K562 (cell line): Measurements from ENCODE around the gene GNAL. TPM values are rescaled to one million over a fixed set of nuclear protein-coding genes. Genes with fewer than 3 reads are reported as not detected.

ENCODE experiments used
- ATF7 ChIP-seq: fragments of 450-650 bp; IDR thresholded peaks from 2 replicates; pipeline ENCODE4 v1.7.1; 2014; ENCODE audit warnings: mild to moderate bottlenecking, moderate library complexity
- ETS2 ChIP-seq: IDR thresholded peaks from 2 replicates; pipeline ENCODE4 v1.6.1; 2016; ENCODE audit warnings: borderline replicate concordance, missing genetic modification characterization, mild to moderate bottlenecking, moderate library complexity, missing compliant biosample characterization; ENCODE audit not compliant: poor library complexity, severe bottlenecking
- ETV6 ChIP-seq, 3 experiments: fragments of 150-350 bp in 1 of 3; sonication (generic) in 1 of 3; formaldehyde crosslinking in 1 of 3; IDR thresholded peaks; 2 replicates each; pipeline versions ENCODE4 v1.6.1 to v1.8.0; 2014 to 2022; ENCODE audit warnings: borderline replicate concordance in 2 of 3, low read depth in 2 of 3, antibody characterized with exemption in 1 of 3, low read length in 1 of 3, mild to moderate bottlenecking in 1 of 3, missing genetic modification reagents in 1 of 3
- EZH2 ChIP-seq: IDR thresholded peaks from 2 replicates; pipeline ENCODE4 v1.6.1; 2012; ENCODE audit warnings: low read depth, mild to moderate bottlenecking, inconsistent platforms, low read length, borderline replicate concordance
- MCM7 ChIP-seq, 2 experiments: fragments of 450-650 bp; IDR thresholded peaks; 2 replicates each; pipeline ENCODE4 v1.6.1; 2016 to 2018
- TAL1 ChIP-seq: fragments of 450-650 bp; IDR thresholded peaks from 2 replicates; pipeline ENCODE4 v1.6.1; 2016; ENCODE audit warnings: mild to moderate bottlenecking
- ZBED1 ChIP-seq: IDR thresholded peaks from 2 replicates; pipeline ENCODE4 v1.6.1; 2014
- ZBTB26 ChIP-seq: fragments of 450-650 bp; formaldehyde crosslinking; IDR thresholded peaks from 2 replicates; pipeline ENCODE4 v1.4.0; 2022; ENCODE audit warnings: missing genetic modification characterization
- ZNF311 ChIP-seq: fragments of 250-450 bp; sonication (Bioruptor Pico); IDR thresholded peaks from 2 replicates; pipeline ENCODE4 v1.4.0; 2020; ENCODE audit warnings: mild to moderate bottlenecking, moderate library complexity
- ZNF764 ChIP-seq: fragments of 250-450 bp; sonication (Bioruptor Pico); IDR thresholded peaks from 2 replicates; pipeline ENCODE4 v1.4.0; 2020; ENCODE audit warnings: low read depth, mild to moderate bottlenecking, moderate library complexity
- polyA plus RNA-seq, 8 experiments: library from polyadenylated mRNA; depleted of rRNA in 4 of 8; stranded (reverse) in 5 of 8; unstranded in 3 of 8; fragments of >200 nt; fragmentation: Nextera tagmentation in 2 of 8; fragmentation: Illumina TruSeq in 1 of 8; extraction: Ambion mirVana in 2 of 8; extraction: Trizol in 1 of 8; gene quantifications; 2 replicates each; pipeline versions ENCODE4 v1.2.1 to v1.2.3, GENCODE V29; 2011 to 2014; ENCODE audit warnings: inconsistent platforms in 1 of 8, missing spikeins in 1 of 8
- total RNA-seq, 7 experiments: library from RNA; depleted of rRNA in 6 of 7; stranded (reverse); fragments of >200 nt in 6 of 7; fragmentation: Illumina TruSeq in 2 of 7; extraction: Trizol in 2 of 7; gene quantifications; 2 replicates each; pipeline versions ENCODE4 v1.2.1 to v1.2.3, GENCODE V29; 2011 to 2021; ENCODE audit warnings: low replicate concordance in 1 of 7
- TF ChIP-seq, protein P1 (sequence below): fragments of 450-650 bp; IDR thresholded peaks from 2 replicates; pipeline ENCODE4 v1.6.1; 2016; ENCODE audit warnings: low read depth
- TF ChIP-seq, protein P2 (sequence below): fragments of 450-650 bp; formaldehyde crosslinking; IDR thresholded peaks from 2 replicates; pipeline ENCODE4 v1.4.0; 2020; ENCODE audit warnings: mild to moderate bottlenecking, mixed read lengths
- TF ChIP-seq, protein P3 (sequence below): fragments of 450-650 bp; IDR thresholded peaks from 2 replicates; pipeline ENCODE4 v1.7.0; 2016; ENCODE audit warnings: borderline replicate concordance

The GNAL gene
- total and polyA plus RNA-seq, 9 of the 15 experiments (the other 6 are each of a cell fraction or from before 2014, with no cell fraction given): under 0.01 to 0.10 (median 0.01) TPM; not detected in 5

DNA sequence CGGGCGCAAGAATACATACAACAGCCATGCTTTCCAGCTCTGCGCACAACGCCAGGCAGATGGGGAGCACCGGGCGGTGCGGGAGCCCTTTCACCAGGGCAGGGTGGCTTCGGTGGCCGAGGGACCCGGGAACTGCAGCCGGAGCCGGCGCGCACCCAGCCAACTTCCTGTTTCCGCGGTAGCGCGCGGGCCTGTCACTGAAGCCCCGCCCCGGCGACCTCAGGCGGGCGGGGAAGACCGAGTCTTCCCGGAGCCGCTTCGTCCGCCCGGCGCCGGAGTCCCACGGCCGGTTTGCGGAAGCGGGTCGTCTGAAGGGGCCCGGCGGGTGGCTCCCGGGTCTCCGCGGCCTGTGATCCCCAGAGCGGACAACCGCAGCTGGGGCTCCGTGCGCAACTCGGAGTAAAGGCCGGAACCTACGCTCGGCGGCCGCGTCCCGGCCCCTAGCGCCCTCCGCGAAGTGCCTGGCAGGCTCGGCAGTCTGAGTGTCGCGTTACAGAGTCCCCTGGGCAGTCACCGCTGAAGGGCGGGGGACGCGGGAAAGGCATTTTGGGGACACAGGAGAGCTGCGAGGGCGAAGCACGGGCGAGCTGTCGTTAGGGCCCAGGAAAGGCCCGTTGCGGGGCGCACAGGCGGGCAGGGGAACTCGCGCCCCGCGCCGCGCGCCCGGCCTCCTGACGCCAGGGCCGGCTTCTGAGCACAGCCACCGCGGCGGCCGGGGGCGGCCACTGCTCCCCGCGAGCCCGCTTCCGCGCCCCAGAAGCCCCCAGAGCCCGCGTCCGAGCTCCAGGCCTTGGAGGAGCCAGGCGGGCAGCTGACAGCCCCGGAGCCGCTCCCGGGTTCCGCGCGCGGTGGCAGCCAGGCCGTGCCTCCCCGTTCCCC is 219.4 kb downstream of the GNAL start, which contains the start of gene MPPE1 (continued):
- TF ChIP-seq, protein P1, sequence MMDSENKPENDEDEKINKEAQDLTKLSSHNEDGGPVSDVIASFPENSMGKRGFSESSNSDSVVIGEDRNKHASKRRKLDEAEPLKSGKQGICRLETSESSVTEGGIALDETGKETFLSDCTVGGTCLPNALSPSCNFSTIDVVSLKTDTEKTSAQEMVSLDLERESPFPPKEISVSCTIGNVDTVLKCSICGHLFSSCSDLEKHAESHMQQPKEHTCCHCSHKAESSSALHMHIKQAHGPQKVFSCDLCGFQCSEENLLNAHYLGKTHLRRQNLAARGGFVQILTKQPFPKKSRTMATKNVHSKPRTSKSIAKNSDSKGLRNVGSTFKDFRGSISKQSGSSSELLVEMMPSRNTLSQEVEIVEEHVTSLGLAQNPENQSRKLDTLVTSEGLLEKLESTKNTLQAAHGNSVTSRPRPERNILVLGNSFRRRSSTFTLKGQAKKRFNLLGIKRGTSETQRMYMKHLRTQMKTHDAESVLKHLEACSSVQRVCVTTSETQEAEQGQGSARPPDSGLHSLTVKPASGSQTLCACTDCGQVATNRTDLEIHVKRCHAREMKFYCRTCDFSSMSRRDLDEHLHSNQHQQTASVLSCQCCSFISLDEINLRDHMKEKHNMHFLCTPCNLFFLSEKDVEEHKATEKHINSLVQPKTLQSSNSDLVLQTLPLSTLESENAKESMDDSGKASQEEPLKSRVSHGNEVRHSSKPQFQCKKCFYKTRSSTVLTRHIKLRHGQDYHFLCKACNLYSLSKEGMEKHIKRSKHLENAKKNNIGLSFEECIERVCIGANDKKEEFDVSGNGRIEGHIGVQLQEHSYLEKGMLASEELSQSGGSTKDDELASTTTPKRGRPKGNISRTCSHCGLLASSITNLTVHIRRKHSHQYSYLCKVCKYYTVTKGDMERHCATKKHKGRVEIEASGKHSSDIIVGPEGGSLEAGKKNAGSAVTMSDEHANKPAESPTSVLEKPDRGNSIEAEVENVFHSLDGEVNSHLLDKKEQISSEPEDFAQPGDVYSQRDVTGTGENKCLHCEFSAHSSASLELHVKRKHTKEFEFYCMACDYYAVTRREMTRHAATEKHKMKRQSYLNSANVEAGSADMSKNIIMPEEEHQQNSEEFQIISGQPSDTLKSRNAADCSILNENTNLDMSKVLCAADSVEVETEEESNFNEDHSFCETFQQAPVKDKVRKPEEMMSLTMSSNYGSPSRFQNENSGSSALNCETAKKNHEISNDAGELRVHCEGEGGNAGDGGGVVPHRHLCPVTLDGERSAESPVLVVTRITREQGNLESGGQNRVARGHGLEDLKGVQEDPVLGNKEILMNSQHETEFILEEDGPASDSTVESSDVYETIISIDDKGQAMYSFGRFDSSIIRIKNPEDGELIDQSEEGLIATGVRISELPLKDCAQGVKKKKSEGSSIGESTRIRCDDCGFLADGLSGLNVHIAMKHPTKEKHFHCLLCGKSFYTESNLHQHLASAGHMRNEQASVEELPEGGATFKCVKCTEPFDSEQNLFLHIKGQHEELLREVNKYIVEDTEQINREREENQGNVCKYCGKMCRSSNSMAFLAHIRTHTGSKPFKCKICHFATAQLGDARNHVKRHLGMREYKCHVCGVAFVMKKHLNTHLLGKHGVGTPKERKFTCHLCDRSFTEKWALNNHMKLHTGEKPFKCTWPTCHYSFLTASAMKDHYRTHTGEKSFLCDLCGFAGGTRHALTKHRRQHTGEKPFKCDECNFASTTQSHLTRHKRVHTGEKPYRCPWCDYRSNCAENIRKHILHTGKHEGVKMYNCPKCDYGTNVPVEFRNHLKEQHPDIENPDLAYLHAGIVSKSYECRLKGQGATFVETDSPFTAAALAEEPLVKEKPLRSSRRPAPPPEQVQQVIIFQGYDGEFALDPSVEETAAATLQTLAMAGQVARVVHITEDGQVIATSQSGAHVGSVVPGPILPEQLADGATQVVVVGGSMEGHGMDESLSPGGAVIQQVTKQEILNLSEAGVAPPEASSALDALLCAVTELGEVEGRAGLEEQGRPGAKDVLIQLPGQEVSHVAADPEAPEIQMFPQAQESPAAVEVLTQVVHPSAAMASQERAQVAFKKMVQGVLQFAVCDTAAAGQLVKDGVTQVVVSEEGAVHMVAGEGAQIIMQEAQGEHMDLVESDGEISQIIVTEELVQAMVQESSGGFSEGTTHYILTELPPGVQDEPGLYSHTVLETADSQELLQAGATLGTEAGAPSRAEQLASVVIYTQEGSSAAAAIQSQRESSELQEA: no peak
- TF ChIP-seq TAL1 (no peak), MCM7 (IDR thresholded peaks at IDR 0.05) (no peak), ZBTB26 (CRISPR knock-in tag) (no peak), ATF7 (peak; percentile 63), EZH2 (no peak), ETV6 (IDR thresholded peaks at IDR 0.05; ENCODE audit: borderline replicate concordance in 1 of 2, low read depth in 2 of 2, low read length in 1 of 2) (no peak), ETV6 (CRISPR knock-in tag; IDR thresholded peaks at IDR 0.05; ENCODE audit: borderline replicate concordance) (no peak), ZBED1 (no peak), ZNF311 (CRISPR knock-in tag) (no peak), ETS2 (tag) (no peak), ZNF764 (no peak)
- TF ChIP-seq, protein P2, sequence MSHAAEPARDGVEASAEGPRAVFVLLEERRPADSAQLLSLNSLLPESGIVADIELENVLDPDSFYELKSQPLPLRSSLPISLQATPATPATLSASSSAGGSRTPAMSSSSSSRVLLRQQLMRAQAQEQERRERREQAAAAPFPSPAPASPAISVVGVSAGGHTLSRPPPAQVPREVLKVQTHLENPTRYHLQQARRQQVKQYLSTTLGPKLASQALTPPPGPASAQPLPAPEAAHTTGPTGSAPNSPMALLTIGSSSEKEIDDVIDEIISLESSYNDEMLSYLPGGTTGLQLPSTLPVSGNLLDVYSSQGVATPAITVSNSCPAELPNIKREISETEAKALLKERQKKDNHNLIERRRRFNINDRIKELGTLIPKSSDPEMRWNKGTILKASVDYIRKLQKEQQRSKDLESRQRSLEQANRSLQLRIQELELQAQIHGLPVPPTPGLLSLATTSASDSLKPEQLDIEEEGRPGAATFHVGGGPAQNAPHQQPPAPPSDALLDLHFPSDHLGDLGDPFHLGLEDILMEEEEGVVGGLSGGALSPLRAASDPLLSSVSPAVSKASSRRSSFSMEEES (CRISPR knock-in tag): no peak
- TF ChIP-seq, protein P3, sequence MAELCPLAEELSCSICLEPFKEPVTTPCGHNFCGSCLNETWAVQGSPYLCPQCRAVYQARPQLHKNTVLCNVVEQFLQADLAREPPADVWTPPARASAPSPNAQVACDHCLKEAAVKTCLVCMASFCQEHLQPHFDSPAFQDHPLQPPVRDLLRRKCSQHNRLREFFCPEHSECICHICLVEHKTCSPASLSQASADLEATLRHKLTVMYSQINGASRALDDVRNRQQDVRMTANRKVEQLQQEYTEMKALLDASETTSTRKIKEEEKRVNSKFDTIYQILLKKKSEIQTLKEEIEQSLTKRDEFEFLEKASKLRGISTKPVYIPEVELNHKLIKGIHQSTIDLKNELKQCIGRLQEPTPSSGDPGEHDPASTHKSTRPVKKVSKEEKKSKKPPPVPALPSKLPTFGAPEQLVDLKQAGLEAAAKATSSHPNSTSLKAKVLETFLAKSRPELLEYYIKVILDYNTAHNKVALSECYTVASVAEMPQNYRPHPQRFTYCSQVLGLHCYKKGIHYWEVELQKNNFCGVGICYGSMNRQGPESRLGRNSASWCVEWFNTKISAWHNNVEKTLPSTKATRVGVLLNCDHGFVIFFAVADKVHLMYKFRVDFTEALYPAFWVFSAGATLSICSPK: no peak
